Measurements from ENCODE around the gene RPL6.

GRCh38 chr12:112370199-112370598 lies 39.2 kb downstream of the RPL6 start:
- TF ChIP-seq CTCF (IDR thresholded peaks at IDR 0.05) (no peak), POLR2A (IDR thresholded peaks at IDR 0.05) (no peak), POLR2AphosphoS5 (IDR thresholded peaks at IDR 0.05; ENCODE audit: insufficient read depth in 1 of 2, low read depth in 1 of 2) (no peak)

Data from vagina (tissue), 2 donors.